ENCODE results near the gene CSN1S1.

The CSN1S1 gene

DNA sequence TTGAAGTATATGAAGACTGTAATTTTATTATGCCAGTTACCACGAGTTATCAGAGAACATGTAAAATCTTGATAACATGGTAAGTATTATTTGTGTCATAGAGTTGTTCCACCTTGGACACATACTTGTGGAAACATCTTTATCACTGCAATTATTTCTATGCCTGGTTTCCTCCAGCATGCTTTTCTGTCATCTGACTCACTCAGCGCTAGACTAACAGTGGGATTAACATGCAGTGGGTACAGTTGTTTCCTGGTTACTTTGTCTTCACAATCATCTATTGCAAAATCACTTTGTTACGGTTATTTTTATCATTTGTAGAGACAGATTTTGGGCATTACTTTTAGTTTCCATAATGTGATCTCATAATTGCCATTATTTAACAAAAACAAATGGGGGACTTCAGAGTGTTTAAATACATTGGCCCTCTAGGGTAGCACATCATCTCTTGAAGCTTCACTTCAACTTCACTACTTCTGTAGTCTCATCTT is 64.7 kb downstream of the CSN1S1 start, which contains the start of gene STATH:
Gene STATH (plus strand): TSS at position 441 of the 491 bp plus-strand sequence. CDS start 2,472 bp downstream, outside the sequence.
- no peak for DNase-seq
